B cell (primary cell): ENCODE data around the gene BOK. TPM values are rescaled to one million over a fixed set of nuclear protein-coding genes. Genes with fewer than 3 reads are reported as not detected.
"Not testable (repeated sequence)": the region's sequence is repeated elsewhere in the genome, so short reads cannot be mapped to it uniquely, and the experiment has no call there.

Source experiments
- ATAC-seq: fragments of 200-7000 bp; cut with Tn5 transposase; one replicate; pipeline ENCODE4 v1.10.0; 2021; ENCODE audit warnings: low read depth, mild to moderate bottlenecking, moderate number of reproducible peaks, moderate library complexity
- CTCF ChIA-PET: fragments of 350-600 bp; sonication (Branson Sonifier 250); formaldehyde crosslinking; loops from one replicate; lab custom pipeline; 2021; ENCODE audit warnings: antibody characterized with exemption, inconsistent platforms; lab: Charles Lee
- POLR2A ChIA-PET: fragments of 350-600 bp; sonication (Branson Sonifier 250); formaldehyde crosslinking; loops from one replicate; lab custom pipeline; 2021; ENCODE audit warnings: antibody characterized with exemption; lab: Charles Lee
- DNase-seq: peaks from one replicate; pipeline ENCODE4 v3.0.0; 2013
- H2AFZ ChIP-seq: 2 replicates; pipeline ENCODE4 v1.6.1; 2012; ENCODE audit warnings: mild to moderate bottlenecking, low read depth, low read length; ENCODE audit not compliant: insufficient read depth, poor library complexity, severe bottlenecking
- H3K27ac ChIP-seq, 2 donors: 1 replicate in 1 of 2; 2 replicates in 1 of 2; pipeline ENCODE4 v1.5.1; 2012 to 2013; ENCODE audit warnings: low read length in 2 of 2, mild to moderate bottlenecking in 2 of 2, moderate library complexity in 1 of 2
- H3K27me3 ChIP-seq, 4 experiments: fragments of 200-600 bp in 1 of 4; sonication (generic) in 1 of 4; replicated peaks in 1 of 4; 1 replicate in 2 of 4; 2 replicates in 2 of 4; pipeline versions ENCODE4 v1.6.1 to v1.7.0; 2013 to 2016; ENCODE audit warnings: low read length in 3 of 4, mild to moderate bottlenecking in 2 of 4, mixed read lengths in 1 of 4, moderate library complexity in 1 of 4; ENCODE audit not compliant: insufficient read depth in 4 of 4, control insufficient read depth in 3 of 4; ENCODE audit errors: control extremely low read depth in 1 of 4
- H3K36me3 ChIP-seq, 2 experiments: replicated peaks in 1 of 2; 1 replicate in 1 of 2; 2 replicates in 1 of 2; pipeline versions ENCODE4 v1.6.1 to v1.7.1; 2013; ENCODE audit warnings: low read length in 1 of 2; ENCODE audit not compliant: insufficient read depth in 2 of 2, control insufficient read depth in 1 of 2; ENCODE audit errors: control extremely low read depth in 1 of 2, extremely low read depth in 1 of 2
- H3K4me1 ChIP-seq, 2 donors: fragments of 200-600 bp in 1 of 2; sonication (generic) in 1 of 2; 1 replicate in 1 of 2; 2 replicates in 1 of 2; pipeline versions ENCODE4 v1.5.1 to v1.6.1; 2013 to 2017; ENCODE audit warnings: low read length in 2 of 2; ENCODE audit not compliant: control insufficient read depth in 2 of 2, insufficient read depth in 2 of 2
- H3K4me2 ChIP-seq: replicated peaks from 2 replicates; pipeline ENCODE3; 2012; ENCODE audit warnings: mild to moderate bottlenecking, low read depth, low read length; ENCODE audit not compliant: poor library complexity, severe bottlenecking
- H3K4me3 ChIP-seq, 5 experiments: fragments of 200-600 bp in 1 of 5; sonication (generic) in 1 of 5; 1 replicate in 3 of 5; 2 replicates in 2 of 5; pipeline versions ENCODE4 v1.5.1 to v1.7.0; 2011 to 2016; ENCODE audit warnings: low read length in 4 of 5, mild to moderate bottlenecking in 4 of 5, low read depth in 2 of 5, control low read depth in 1 of 5, moderate library complexity in 1 of 5; ENCODE audit not compliant: insufficient read depth in 1 of 5; ENCODE audit errors: control extremely low read depth in 1 of 5, extremely low read depth in 1 of 5
- H3K79me2 ChIP-seq: fragments of 200-600 bp; sonication (generic); one replicate; pipeline ENCODE4 v1.6.0; 2016; ENCODE audit warnings: low read length; ENCODE audit not compliant: control insufficient read depth, insufficient read depth
- H3K9ac ChIP-seq: fragments of 200-600 bp; sonication (generic); 2 replicates; pipeline ENCODE4 v1.6.1; 2017; ENCODE audit warnings: mild to moderate bottlenecking, low read length, moderate library complexity
- H3K9me3 ChIP-seq, 3 donors: one replicate each; pipeline versions ENCODE4 v1.6.1 to v1.7.1; 2013; ENCODE audit warnings: low read length in 2 of 3; ENCODE audit not compliant: control insufficient read depth in 2 of 3, insufficient read depth in 1 of 3; ENCODE audit errors: control extremely low read depth in 1 of 3
- H4K20me1 ChIP-seq: 2 replicates; pipeline ENCODE4 v1.6.0; 2012; ENCODE audit warnings: mild to moderate bottlenecking, low read length; ENCODE audit not compliant: insufficient read depth, control insufficient read depth, poor library complexity, severe bottlenecking
- H3K27ac Mint-ChIP-seq: one replicate; pipeline ENCODE4 v1.8.0; 2021; ENCODE audit warnings: mixed read lengths
- H3K27me3 Mint-ChIP-seq: one replicate; pipeline ENCODE4 v1.8.0; 2021; ENCODE audit warnings: mixed read lengths
- H3K4me1 Mint-ChIP-seq: one replicate; pipeline ENCODE4 v1.8.0; 2021; ENCODE audit warnings: mixed read lengths
- H3K4me3 Mint-ChIP-seq: one replicate; pipeline ENCODE4 v1.8.0; 2021; ENCODE audit warnings: mixed read lengths
- H3K9me3 Mint-ChIP-seq: one replicate; pipeline ENCODE4 v1.8.0; 2022; ENCODE audit warnings: mixed read lengths; ENCODE audit not compliant: insufficient read depth
- CTCF ChIP-seq: fragments of 200-600 bp; IDR thresholded peaks from one replicate; pipeline ENCODE4 v1.8.0; 2022; ENCODE audit warnings: antibody characterized with exemption, mild to moderate bottlenecking
- EZH2 ChIP-seq: IDR thresholded peaks from 2 replicates; pipeline ENCODE4 v1.6.1; 2012; ENCODE audit warnings: borderline replicate concordance, low read depth, mild to moderate bottlenecking, moderate library complexity, low read length; ENCODE audit not compliant: insufficient read depth, poor library complexity, severe bottlenecking
- WGBS: methylation state at CpG from one replicate; pipeline ENCODE4 v1.1.5; 2013; ENCODE audit warnings: missing lambda C conversion rate; ENCODE audit not compliant: insufficient coverage; 5-methylcytosine and 5-hydroxymethylcytosine counted together
- intact Hi-C: fragments of 100-400 bp; cut with micrococcal nuclease; formaldehyde crosslinking; loops from one replicate; pipeline ENCODE4 v1.10.0; 2022
- polyA plus RNA-seq: library from polyadenylated mRNA; depleted of rRNA; stranded (reverse); fragments of >200 nt; gene quantifications from 2 replicates; pipeline ENCODE4 v1.2.3, GENCODE V29; 2012
- total RNA-seq, 2 donors: library from RNA; stranded (reverse); fragments of 120-200 nt in 1 of 2; gene quantifications; 1 replicate in 1 of 2; 2 replicates in 1 of 2; pipeline versions ENCODE4 v1.2.3 to v1.2.4, GENCODE V29; 2013 to 2022

BOK gene
- total and polyA plus RNA-seq, 2 donors (not counting 1 experiment from before 2014, with no cell fraction given): 0.10 to 0.22 TPM

- H3K4me1 ChIP-seq, H3K4me1 Mint-ChIP-seq, DNase-seq, H3K4me3 Mint-ChIP-seq, POLR2A ChIA-PET, CTCF ChIA-PET, H3K27ac ChIP-seq, H2AFZ ChIP-seq, H3K27ac Mint-ChIP-seq, intact Hi-C loops, H3K4me3 ChIP-seq, ATAC-seq, H3K79me2 ChIP-seq, H4K20me1 ChIP-seq, H3K36me3 ChIP-seq, H3K9me3 Mint-ChIP-seq, H3K9ac ChIP-seq, H3K4me2 ChIP-seq: not testable (repeated sequence)
- H3K27me3 ChIP-seq: peaks cover 0 to 15% (median 5%) of the 10 kb centered on the region in 4 experiments
- peaks cover 11% of the 10 kb centered on the region for H3K27me3 Mint-ChIP-seq
- 93% methylated on average over 26 of the region's 31 CpGs for WGBS
- peaks cover 0 to 12% (median 0%) of the 10 kb centered on the region in 3 donors for H3K9me3 ChIP-seq
Measured at GRCh38 chr2:241525818-241526780, 32.4 kb upstream of the BOK start.

- Mint-ChIP-seq H3K27ac (no peak overlapping the region), H3K9me3 (peaks cover 5% of the 10 kb centered on the region), H3K4me1 (no peaks in the 10 kb centered on the region), H3K27me3 (peaks cover 14% of the 10 kb centered on the region), H3K4me3 (no peak overlapping the region)
- H3K4me3 ChIP-seq: no peak overlapping the region
- no peak overlapping the region for H3K27ac ChIP-seq
- H3K27me3 ChIP-seq: peaks cover 0 to 3% (median 2%) of the 10 kb centered on the region in 4 experiments
- no peak overlapping the region for H2AFZ ChIP-seq
- no peak overlapping the region for H3K9ac ChIP-seq
- TF ChIP-seq EZH2 (no peak), CTCF (no peak)
- ATAC-seq (no peak), DNase-seq (no peak)
- 83% methylated on average over 7 of the region's 8 CpGs for WGBS
- no peak overlapping the region for H3K4me2 ChIP-seq
- H3K36me3 ChIP-seq: no peaks in the 10 kb centered on the region
- H3K4me1 ChIP-seq: no peaks in the 10 kb centered on the region
- H3K79me2 ChIP-seq: no peaks in the 10 kb centered on the region
- intact Hi-C loops: no loop called here
- ChIA-PET CTCF (no interaction called here), POLR2A (interaction anchor here (0.7 kb wide), 1 partner anchor 214 kb away, joined by 5 read pairs; no protein-coding TSS in a partner anchor)
- no peaks in the 10 kb centered on the region for H4K20me1 ChIP-seq
- H3K9me3 ChIP-seq: peaks cover 0 to 8% (median 0%) of the 10 kb centered on the region in 3 donors
Measured at GRCh38 chr2:241530571-241530970, 28.0 kb upstream of the BOK start.
